PC-3 (cell line): Measurements from ENCODE around the gene TSPAN12. TPM values are rescaled to one million over a fixed set of nuclear protein-coding genes. Genes with fewer than 3 reads are reported as not detected.

ENCODE experiments used
- ATAC-seq: fragments of 200-7000 bp; cut with Tn5 transposase; 2 replicates; pipeline ENCODE4 v1.9.1; 2020; ENCODE audit warnings: mild to moderate bottlenecking, moderate library complexity
- BruUV-seq: library from RNA; stranded (reverse); fragments of 400-500 nt; replicated peaks from 2 replicates; lab custom pipeline; 2021; lab: Mats Ljungman, UMichigan
- CTCF ChIA-PET: fragments of 300-600 bp; sonication (Branson Sonifier 250); formaldehyde crosslinking; loops from one replicate; lab custom pipeline; 2022; ENCODE audit warnings: antibody characterized with exemption; lab: Charles Lee
- POLR2A ChIA-PET: fragments of 300-600 bp; sonication (Branson Sonifier 250); formaldehyde crosslinking; loops from one replicate; lab custom pipeline; 2022; ENCODE audit warnings: antibody characterized with exemption; ENCODE audit not compliant: unreplicated experiment; lab: Charles Lee
- DNase-seq: peaks from one replicate; pipeline ENCODE4 v3.0.0-alpha.2; 2015
- H2AFZ ChIP-seq: fragments of 300-600 bp; sonication (generic); 2 replicates; pipeline ENCODE4 v1.6.0; 2016; ENCODE audit warnings: antibody characterized with exemption, low read length
- H3F3A ChIP-seq: fragments of 300-600 bp; sonication (generic); one replicate; pipeline ENCODE4 v1.6.0; 2017; ENCODE audit warnings: antibody characterized with exemption, low read length, control low read depth, mild to moderate bottlenecking; ENCODE audit not compliant: unreplicated experiment
- H3K27ac ChIP-seq: fragments of 300-600 bp; sonication (generic); 2 replicates; pipeline ENCODE4 v1.5.1; 2016; ENCODE audit warnings: mild to moderate bottlenecking, low read length
- H3K27me3 ChIP-seq: fragments of 300-600 bp; sonication (generic); 2 replicates; pipeline ENCODE4 v1.6.1; 2016; ENCODE audit warnings: low read length, mixed read lengths
- H3K36me3 ChIP-seq: fragments of 300-600 bp; sonication (generic); 2 replicates; pipeline ENCODE4 v1.6.1; 2016; ENCODE audit warnings: low read depth, mixed run types, low read length, mixed read lengths
- H3K4me1 ChIP-seq: fragments of 300-600 bp; sonication (generic); 2 replicates; pipeline ENCODE4 v1.5.1; 2016; ENCODE audit warnings: low read length; ENCODE audit not compliant: insufficient read depth
- H3K4me2 ChIP-seq: fragments of 300-600 bp; sonication (generic); 2 replicates; pipeline ENCODE4 v1.6.0; 2016; ENCODE audit warnings: low read length
- H3K4me3 ChIP-seq: fragments of 300-600 bp; sonication (generic); 2 replicates; pipeline ENCODE4 v1.5.1; 2016; ENCODE audit warnings: mild to moderate bottlenecking, low read length, mixed read lengths
- H3K79me2 ChIP-seq: fragments of 300-600 bp; sonication (generic); 2 replicates; pipeline ENCODE4 v1.6.1; 2017; ENCODE audit warnings: low read length, mixed read lengths
- H3K9ac ChIP-seq: fragments of 300-600 bp; sonication (generic); 2 replicates; pipeline ENCODE4 v1.6.0; 2016; ENCODE audit warnings: mild to moderate bottlenecking, low read length
- H3K9me2 ChIP-seq: fragments of 300-600 bp; sonication (generic); replicated peaks from 2 replicates; pipeline ENCODE4 v1.6.1; 2016; ENCODE audit warnings: mixed run types, low read length, mixed read lengths
- H3K9me3 ChIP-seq: fragments of 300-600 bp; sonication (generic); 2 replicates; pipeline ENCODE4 v1.6.1; 2016; ENCODE audit warnings: low read length, mixed read lengths
- H4K20me1 ChIP-seq: fragments of 300-600 bp; sonication (generic); 2 replicates; pipeline ENCODE4 v1.6.1; 2016; ENCODE audit warnings: low read length, mixed read lengths
- EZH2 ChIP-seq: fragments of 300-600 bp; sonication (generic); IDR thresholded peaks from one replicate; pipeline ENCODE4 v1.6.1; 2017; ENCODE audit warnings: antibody characterized with exemption, mild to moderate bottlenecking, low read length; ENCODE audit not compliant: unreplicated experiment
- EZH2phosphoT487 ChIP-seq: fragments of 300-600 bp; sonication (generic); IDR thresholded peaks from 2 replicates; pipeline ENCODE4 v1.6.1; 2018; ENCODE audit warnings: mild to moderate bottlenecking, antibody characterized with exemption, low read length, borderline replicate concordance
- intact Hi-C: fragments of 100-400 bp; cut with micrococcal nuclease; formaldehyde crosslinking; loops from 2 replicates; pipeline ENCODE4 v1.9.0; 2023
- total RNA-seq: library from RNA; depleted of rRNA; stranded (reverse); fragments of >200 nt; gene quantifications from 2 replicates; pipeline ENCODE4 v1.2.3, GENCODE V29; 2014
- TF ChIP-seq, protein P1 (sequence below): fragments of 300-600 bp; sonication (generic); conservative IDR thresholded peaks from 2 replicates; pipeline ENCODE4 v1.5.1; 2017; ENCODE audit warnings: antibody characterized with exemption, low read depth, mild to moderate bottlenecking, low read length

The TSPAN12 gene
- total RNA-seq, 1 experiment from 2014 or later: 8.3 TPM

DNA sequence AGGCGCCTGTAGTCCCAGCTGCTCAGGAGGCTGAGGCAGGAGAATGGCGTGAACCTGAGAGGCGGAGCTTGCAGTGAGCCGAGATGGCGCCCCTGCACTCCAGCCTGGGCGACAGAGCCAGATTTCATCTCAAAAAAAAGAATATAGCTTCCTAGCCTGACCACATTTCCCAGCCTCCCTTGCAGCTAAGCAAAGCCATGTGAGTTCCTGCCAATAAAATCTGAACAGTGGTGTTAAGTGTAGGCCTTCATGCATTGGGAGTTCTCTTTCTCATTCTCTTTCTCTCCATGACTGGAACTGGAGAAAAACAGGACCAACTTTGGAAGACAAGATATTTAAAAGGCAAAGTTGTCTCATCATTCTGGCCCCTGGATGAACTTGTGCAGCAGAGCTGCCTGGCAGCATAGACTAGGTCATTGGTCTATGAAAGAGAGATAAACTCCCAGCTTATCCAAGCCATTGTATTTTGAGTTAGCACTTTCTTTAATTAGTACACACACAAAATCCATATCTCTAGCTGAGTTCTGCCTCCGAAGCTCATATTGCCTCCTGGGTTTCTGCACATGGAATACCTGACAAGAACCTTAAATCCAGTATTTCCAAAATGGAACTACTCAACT is 60.8 kb downstream of the TSPAN12 start:
- Histone ChIP-seq H4K20me1 (no peaks in the 10 kb centered on the region), H3K4me3 (no peak overlapping the region), H2AFZ (no peak overlapping the region), H3K4me1 (no peaks in the 10 kb centered on the region), H3K9me3 (no peaks in the 10 kb centered on the region), H3K9ac (no peak overlapping the region), H3K79me2 (no peaks in the 10 kb centered on the region), H3K9me2 (no peaks in the 10 kb centered on the region), H3K4me2 (no peak overlapping the region), H3F3A (no peaks in the 10 kb centered on the region), H3K27me3 (no peaks in the 10 kb centered on the region), H3K27ac (no peak overlapping the region), H3K36me3 (no peaks in the 10 kb centered on the region)
- DNase-seq (no peak), ATAC-seq (no peak)
- ChIA-PET CTCF (no interaction called here), POLR2A (no interaction called here)
- BruUV-seq: no TSS peak
- intact Hi-C loops: no loop called here
- TF ChIP-seq EZH2: no peak
- TF ChIP-seq EZH2phosphoT487: no peak

DNA sequence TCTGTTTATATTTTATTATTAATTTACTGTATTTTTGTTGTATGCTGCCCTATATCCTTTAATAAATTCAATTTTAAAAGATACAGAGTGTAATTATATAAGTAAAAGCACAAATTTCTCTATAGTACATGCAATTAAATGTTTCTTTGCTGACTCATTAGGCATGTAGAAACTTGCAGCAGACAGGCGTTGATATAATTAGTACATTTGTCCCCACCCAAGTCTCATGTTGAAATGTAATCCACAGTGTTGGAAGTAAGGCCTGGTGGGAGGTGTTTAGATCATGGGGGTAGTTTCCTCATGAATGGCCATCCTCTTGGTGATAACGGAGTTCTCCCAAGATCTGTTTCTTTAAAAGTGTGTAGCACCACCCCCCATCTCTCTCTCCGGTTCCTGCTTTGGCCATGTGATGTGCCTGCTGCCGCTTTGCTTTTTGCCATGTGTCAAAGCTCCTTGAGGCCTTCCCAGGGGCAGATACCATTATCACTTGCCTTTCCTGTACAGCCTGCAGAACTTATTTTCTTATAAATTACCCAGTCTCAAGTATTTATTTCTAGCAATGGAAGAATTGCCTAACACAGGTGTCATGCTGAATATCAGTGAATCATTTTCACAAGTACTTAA is 63.7 kb downstream of the TSPAN12 start:
- Histone ChIP-seq H3K4me3 (no peak overlapping the region), H3K27me3 (no peaks in the 10 kb centered on the region), H2AFZ (no peak overlapping the region), H3K4me1 (no peaks in the 10 kb centered on the region), H3K9me2 (no peaks in the 10 kb centered on the region), H3F3A (no peaks in the 10 kb centered on the region), H3K4me2 (no peak overlapping the region), H3K9me3 (no peaks in the 10 kb centered on the region), H3K27ac (no peak overlapping the region), H3K79me2 (no peaks in the 10 kb centered on the region), H3K9ac (no peak overlapping the region), H3K36me3 (no peaks in the 10 kb centered on the region), H4K20me1 (no peaks in the 10 kb centered on the region)
- BruUV-seq: no TSS peak
- TF ChIP-seq EZH2 (no peak), EZH2phosphoT487 (no peak)
- TF ChIP-seq, protein P1, sequence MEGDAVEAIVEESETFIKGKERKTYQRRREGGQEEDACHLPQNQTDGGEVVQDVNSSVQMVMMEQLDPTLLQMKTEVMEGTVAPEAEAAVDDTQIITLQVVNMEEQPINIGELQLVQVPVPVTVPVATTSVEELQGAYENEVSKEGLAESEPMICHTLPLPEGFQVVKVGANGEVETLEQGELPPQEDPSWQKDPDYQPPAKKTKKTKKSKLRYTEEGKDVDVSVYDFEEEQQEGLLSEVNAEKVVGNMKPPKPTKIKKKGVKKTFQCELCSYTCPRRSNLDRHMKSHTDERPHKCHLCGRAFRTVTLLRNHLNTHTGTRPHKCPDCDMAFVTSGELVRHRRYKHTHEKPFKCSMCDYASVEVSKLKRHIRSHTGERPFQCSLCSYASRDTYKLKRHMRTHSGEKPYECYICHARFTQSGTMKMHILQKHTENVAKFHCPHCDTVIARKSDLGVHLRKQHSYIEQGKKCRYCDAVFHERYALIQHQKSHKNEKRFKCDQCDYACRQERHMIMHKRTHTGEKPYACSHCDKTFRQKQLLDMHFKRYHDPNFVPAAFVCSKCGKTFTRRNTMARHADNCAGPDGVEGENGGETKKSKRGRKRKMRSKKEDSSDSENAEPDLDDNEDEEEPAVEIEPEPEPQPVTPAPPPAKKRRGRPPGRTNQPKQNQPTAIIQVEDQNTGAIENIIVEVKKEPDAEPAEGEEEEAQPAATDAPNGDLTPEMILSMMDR: no peak
- DNase-seq (no peak), ATAC-seq (no peak)
- intact Hi-C loops: no loop called here
- ChIA-PET CTCF (no interaction called here), POLR2A (no interaction called here)

DNA sequence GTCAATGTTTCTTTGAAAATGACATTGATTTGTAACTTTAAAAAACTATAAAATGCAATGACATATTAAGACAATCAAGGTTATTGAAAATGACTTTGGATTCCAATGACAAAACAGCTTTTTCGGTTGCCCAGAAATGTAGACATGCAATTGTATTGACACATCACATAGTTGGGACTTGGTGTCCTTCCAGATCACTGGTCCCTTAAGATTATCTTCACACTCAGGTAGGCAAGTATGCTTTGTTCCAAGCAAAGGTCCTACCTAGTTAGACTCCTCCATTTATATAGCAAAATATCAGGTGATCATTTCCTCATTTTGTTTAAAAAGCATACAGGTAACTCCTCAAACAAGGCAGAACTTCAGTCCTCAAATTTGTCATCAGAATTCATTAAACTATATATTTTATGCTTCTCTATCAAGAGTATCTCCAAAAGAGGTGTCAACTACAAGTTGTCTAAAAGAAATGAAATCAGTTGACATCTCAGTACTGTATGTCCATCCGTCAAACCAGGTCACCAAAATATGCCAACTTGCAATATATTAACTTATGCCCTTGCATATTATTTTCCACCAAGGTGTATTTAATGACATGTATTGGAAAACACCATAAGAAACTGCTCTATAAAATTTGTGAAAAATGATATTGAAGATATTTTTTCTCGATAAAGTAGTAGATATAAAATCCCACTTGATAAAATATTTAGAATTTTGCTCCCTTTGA is 64.6 kb downstream of the TSPAN12 start:
- BruUV-seq: no TSS peak

More for the DNA sequence above, 64.6 kb downstream of the TSPAN12 start:
- no peaks in the 10 kb centered on the region for H3K9me3 ChIP-seq
- H3K9me2 ChIP-seq: no peaks in the 10 kb centered on the region
- intact Hi-C loops: no loop called here
- H3K9ac ChIP-seq: no peak overlapping the region
- H3K27me3 ChIP-seq: no peaks in the 10 kb centered on the region
- H3K27ac ChIP-seq: no peak overlapping the region
- ATAC-seq: no peak
- no peaks in the 10 kb centered on the region for H3K4me1 ChIP-seq
- ChIA-PET CTCF (no interaction called here), POLR2A (no interaction called here)
- DNase-seq: no peak
- H3K36me3 ChIP-seq: no peaks in the 10 kb centered on the region
- TF ChIP-seq, protein P1: no peak
- TF ChIP-seq EZH2phosphoT487 (no peak), EZH2 (no peak)
- H4K20me1 ChIP-seq: no peaks in the 10 kb centered on the region
- no peak overlapping the region for H3K4me2 ChIP-seq
- no peaks in the 10 kb centered on the region for H3K79me2 ChIP-seq
- no peaks in the 10 kb centered on the region for H3F3A ChIP-seq
- H3K4me3 ChIP-seq: no peak overlapping the region
- no peak overlapping the region for H2AFZ ChIP-seq
